DND-41 (cell line): ENCODE results near the gene ZNF71.

ENCODE experiments used
- EZH2 ChIP-seq: IDR thresholded peaks from 3 replicates; pipeline ENCODE4 v1.6.1; 2012; ENCODE audit warnings: borderline replicate concordance, low read depth, mild to moderate bottlenecking, moderate library complexity, low read length, inconsistent platforms; ENCODE audit not compliant: severe bottlenecking
- TF ChIP-seq, protein P1 (sequence below): IDR thresholded peaks from 2 replicates; pipeline ENCODE4 v1.5.1; 2012; ENCODE audit warnings: borderline replicate concordance, low read length, moderate library complexity, mild to moderate bottlenecking; ENCODE audit not compliant: poor library complexity, severe bottlenecking; ENCODE audit errors: extremely low read depth

DNA sequence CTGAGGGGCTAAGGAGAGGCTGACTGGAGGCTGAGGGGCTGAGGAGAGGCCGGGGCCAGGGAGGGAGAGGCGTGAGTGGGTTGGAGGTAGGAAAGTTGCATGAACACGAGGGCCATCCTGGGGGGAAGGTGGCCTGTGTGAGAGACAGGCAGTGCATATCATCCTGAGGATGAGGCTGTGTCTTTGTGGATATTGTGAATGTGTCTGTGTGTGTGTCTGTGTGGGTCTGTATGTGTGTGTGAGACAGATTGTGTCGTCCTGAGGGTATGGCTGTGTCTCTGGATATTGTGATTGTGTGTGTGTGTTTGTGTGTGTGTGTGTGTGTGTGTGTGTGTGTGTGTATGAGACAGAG is 422 bp downstream of the ZNF71 start:
- TF ChIP-seq, protein P1, sequence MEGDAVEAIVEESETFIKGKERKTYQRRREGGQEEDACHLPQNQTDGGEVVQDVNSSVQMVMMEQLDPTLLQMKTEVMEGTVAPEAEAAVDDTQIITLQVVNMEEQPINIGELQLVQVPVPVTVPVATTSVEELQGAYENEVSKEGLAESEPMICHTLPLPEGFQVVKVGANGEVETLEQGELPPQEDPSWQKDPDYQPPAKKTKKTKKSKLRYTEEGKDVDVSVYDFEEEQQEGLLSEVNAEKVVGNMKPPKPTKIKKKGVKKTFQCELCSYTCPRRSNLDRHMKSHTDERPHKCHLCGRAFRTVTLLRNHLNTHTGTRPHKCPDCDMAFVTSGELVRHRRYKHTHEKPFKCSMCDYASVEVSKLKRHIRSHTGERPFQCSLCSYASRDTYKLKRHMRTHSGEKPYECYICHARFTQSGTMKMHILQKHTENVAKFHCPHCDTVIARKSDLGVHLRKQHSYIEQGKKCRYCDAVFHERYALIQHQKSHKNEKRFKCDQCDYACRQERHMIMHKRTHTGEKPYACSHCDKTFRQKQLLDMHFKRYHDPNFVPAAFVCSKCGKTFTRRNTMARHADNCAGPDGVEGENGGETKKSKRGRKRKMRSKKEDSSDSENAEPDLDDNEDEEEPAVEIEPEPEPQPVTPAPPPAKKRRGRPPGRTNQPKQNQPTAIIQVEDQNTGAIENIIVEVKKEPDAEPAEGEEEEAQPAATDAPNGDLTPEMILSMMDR: no peak
- TF ChIP-seq EZH2: no peak
